Measurements from ENCODE around the gene PLCZ1.

GRCh38 chr12:18653465-18653864 lies 84.3 kb downstream of the PLCZ1 start:
- TF ChIP-seq, protein P1, sequence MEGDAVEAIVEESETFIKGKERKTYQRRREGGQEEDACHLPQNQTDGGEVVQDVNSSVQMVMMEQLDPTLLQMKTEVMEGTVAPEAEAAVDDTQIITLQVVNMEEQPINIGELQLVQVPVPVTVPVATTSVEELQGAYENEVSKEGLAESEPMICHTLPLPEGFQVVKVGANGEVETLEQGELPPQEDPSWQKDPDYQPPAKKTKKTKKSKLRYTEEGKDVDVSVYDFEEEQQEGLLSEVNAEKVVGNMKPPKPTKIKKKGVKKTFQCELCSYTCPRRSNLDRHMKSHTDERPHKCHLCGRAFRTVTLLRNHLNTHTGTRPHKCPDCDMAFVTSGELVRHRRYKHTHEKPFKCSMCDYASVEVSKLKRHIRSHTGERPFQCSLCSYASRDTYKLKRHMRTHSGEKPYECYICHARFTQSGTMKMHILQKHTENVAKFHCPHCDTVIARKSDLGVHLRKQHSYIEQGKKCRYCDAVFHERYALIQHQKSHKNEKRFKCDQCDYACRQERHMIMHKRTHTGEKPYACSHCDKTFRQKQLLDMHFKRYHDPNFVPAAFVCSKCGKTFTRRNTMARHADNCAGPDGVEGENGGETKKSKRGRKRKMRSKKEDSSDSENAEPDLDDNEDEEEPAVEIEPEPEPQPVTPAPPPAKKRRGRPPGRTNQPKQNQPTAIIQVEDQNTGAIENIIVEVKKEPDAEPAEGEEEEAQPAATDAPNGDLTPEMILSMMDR (IDR thresholded peaks at IDR 0.05): no peak
- TF ChIP-seq POLR2A (IDR thresholded peaks at IDR 0.05) (no peak), POLR2AphosphoS5 (IDR thresholded peaks at IDR 0.05) (no peak)

All from stomach (tissue), 4 donors.